Activated CD8-positive, alpha-beta memory T cell treated with anti-CD3 and anti-CD28 coated beads for 24 hours (primary cell): ENCODE data around the gene ZKSCAN1.
"Not testable (repeated sequence)": the region's sequence is repeated elsewhere in the genome, so short reads cannot be mapped to it uniquely, and the experiment has no call there.

ENCODE experiments used
- DNase-seq: peaks from one replicate; pipeline ENCODE4 v3.0.0-alpha.2; 2020

The ZKSCAN1 gene

DNA sequence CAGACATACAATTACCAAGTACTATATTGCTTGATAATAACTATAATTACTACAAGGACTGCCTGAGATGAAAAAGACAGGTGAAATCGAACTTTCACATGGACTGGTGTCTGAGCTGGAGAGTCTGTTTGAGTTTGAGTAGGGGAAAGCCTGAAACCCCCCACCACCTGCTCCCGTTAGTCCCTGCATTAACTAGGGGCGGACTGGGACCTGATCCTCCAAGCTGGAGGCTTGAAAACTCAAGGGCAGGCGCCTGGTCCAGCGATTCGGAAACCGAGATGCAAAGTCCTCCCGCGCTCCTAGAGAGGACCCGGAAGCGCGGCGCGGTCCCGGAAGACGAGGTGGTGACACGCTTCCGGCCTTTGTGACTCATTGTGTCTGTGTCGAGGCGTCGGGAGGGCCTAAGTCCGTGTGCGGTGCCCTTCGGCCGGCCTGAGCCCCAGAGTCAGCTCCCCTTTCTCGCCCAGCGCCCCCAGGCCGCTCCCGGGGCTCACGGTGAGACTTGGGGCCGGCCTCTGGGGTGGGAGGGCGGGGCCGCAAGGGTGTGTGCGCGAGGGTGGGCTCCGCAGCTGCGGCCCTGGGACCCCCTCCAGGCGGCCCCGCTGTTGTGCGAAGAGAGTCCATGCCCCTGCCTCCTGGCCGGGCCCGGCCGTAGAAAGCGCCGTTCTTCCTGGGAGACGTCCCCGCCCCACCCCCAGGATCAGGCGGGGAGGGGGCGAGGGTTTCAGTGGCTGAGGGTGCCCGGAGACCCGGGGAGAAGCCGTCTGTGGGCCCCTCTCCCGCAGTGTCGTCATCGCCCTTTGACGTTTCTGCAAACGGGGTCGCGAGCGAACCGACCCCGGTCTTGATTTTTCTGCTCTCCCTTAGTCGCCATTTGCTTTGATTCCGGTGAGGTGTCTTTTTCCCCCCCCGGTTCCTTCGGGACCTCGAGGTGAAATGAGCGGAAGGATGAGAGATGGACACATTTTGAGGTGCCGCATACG is at the start of gene ZKSCAN1:
Gene ZKSCAN1, plus strand, starts transcription at position 365 of the 983 bp plus-strand sequence. CDS start 7,911 bp downstream, outside the sequence.
- DNase-seq = peak; percentile 89

DNA sequence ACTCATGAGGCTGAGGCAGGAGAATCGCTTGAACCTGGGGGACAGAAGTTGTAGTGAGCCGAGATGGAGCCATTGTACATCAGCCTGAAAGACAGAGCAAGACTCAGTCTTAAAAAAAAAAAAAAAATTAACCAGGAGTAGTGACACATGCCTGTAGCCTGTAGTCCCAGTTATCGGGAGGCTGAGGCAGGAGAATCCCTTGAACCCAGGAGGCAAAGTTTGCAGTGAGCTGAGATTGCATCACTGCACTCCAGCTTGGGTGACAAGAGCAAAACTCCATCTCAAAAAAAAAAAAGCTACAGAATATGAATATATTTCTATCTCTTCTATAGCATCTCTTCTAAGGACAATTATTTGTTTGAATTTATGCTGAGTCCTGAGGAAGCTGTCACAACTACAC is 46.1 kb upstream of the ZKSCAN1 start:
- DNase-seq = no peak

DNA sequence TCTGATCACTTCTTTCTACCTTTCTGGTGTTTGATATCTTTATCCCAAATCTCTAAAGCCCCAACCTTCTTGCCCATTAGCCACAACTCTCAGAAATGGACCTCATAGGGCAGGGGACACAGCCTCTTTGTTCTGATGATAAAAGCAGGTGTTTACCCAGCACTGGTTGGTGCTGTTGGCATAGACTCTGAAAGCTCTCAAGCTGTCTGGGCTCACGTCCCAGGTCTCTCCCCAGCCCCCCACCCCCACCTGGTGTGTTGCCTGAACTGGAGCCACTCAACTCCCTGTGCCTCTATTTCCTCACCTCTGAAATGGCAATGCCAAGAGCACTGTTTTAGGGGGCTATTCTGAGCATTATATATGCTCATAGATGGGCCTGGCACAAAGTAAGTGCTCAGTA is 45.6 kb upstream of the ZKSCAN1 start:
- not testable (repeated sequence) for DNase-seq

DNA sequence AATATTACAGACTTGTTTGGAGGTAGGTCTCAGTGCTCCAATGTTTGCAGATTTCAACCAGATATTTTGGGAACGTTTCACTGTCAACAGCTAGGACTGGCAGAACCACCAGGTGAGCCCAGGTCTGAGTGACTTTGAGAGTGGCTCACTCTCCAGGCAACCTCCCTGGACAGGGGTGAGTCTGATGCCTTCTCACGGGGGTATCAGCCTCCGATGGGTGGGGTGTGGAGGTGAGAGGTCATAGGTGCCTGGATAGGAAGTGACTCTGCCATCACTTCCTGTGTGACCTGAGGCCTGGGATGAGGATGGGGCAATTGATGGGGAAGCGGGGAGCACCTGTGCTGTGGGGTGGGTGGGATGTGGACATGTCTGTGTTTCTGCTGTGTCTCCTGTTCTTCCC is 44.2 kb upstream of the ZKSCAN1 start:
- no peak for DNase-seq

DNA sequence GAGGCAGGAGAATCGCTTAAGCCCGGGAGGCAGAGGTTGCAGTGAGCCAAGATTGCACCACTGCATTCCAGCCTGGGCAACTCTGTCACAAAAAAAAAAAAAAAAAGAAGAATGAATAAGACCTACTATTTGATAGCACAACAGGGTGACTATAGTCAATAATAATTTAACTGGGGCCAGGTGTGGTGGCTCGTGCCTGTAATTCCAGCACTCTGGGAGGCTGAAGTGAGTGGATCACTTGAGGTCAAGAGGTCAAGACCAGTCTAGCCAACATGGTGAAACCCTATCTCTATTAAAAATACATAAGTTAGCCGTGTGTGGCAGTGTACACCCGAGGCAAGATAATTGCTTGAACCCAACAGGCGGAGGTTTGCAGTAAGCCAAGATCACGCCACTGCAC is 41.6 kb upstream of the ZKSCAN1 start:
- DNase-seq = not testable (repeated sequence)

DNA sequence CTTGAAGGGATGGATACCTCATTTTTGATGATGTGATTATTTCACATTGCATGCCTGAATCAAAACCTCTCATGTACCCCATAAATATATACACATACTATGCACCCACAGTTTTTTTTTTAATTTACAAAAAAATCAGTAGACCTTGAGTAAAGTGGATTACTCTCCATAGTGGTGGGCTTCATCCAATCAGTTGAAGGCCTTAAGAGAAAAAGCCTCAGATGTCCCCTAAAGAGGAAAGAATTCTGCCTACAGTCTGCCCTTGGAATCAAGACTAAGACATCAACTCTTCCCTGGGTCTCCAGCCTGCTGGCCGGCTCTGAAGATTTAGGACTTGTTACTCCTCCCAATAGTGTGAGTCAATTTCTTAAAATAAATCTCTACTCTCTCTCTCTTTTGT is 40.7 kb upstream of the ZKSCAN1 start:
- no peak for DNase-seq

DNA sequence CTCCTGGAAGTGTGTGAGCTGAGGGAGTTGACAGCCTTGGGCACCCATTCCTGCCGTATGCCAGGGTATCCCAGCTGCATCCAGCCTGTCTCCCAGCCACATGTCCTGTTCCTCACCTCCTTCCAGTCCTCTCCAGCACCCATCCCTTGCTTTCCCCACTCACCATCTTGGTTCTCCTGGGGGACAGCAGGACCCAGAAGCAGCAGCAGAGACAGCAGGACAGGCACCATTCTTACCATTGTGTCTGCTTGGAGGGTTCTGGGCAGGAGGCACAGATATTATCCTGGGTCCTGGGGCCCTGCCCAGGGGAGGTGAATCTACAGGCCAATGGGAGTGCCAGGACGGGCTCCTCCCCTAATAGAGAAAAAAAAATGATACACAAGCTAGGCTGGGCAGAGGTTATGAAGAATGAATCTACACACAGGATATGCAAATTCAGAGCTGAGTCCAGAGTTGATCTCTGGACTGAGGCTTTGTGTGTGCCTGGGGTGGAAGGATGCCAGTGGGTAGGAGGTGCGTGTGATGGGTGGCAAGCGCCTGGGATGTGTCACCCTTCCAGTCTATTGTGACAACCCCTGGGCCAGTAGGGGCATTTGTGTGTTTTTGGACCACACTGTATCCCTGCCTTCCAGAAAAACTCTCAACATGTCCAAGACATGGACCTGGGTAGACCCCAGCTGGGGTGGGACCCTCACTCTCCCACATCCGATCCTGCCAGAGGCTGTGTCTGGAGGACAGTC is 39.4 kb upstream of the ZKSCAN1 start, which contains the start of gene AZGP1:
Gene AZGP1, minus strand, starts transcription at position 250 of the 740 bp plus-strand sequence. Its CDS starts 11 bp downstream, at position 239.
- DNase-seq = no peak

DNA sequence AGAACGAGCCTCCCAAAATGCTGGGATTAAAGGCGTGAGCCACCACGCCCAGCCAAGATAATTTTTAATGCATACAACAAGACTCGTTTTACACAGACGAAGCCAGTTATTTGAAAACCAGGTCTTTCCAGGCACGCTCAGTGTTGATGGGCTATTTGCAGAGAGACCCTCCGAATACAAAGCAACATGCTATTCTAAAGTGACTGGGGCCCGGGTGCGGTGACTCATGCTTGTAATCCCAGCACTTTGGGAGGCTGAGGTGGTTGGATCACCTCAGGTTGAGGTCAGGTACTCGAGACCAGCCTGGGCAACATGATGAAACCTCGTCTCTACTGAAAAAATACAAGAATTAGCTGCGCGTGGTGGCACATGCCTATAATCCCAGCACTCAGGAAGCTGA is 38.8 kb upstream of the ZKSCAN1 start:
- DNase-seq = no peak

DNA sequence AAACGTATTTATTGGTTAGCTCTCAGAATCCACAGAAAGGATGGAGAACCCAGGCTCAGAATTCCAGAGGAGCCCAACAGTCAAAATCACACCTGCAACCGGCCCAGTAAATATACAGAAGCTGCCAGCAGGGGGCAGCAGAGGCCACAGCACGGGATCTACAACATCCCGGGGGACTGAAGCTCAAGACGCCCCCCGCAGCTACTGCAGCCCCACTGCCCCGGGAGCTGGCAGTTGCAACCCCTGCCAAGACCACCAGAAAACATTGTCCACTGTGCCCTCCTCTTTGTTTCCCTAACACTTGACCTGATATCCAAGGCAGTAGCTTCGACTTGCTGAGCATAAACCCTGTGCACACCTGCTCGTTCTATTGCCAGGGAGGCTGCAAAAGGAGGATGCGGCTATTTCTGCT is 35.6 kb upstream of the ZKSCAN1 start:
- DNase-seq = peak; percentile 86

DNA sequence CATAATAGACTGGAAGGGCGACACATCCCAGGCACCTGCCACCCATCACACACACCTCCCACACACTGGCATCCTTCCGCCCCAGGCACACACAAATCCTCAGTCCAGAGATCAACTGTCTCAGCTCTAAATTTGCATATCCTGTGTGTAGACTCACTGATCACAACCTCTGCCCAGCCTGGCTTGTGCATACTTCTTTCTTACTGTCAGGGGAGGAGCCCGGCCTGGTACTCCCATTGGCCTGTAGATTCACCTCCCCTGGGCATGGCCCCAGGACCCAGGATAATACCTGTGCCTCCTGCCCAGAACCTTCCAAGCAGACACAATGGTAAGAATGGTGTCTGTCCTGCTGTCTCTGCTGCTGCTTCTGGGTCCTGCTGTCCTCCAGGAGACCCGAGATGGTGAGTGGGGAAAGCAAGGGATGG is 34.9 kb upstream of the ZKSCAN1 start:
- not testable (repeated sequence) for DNase-seq

DNA sequence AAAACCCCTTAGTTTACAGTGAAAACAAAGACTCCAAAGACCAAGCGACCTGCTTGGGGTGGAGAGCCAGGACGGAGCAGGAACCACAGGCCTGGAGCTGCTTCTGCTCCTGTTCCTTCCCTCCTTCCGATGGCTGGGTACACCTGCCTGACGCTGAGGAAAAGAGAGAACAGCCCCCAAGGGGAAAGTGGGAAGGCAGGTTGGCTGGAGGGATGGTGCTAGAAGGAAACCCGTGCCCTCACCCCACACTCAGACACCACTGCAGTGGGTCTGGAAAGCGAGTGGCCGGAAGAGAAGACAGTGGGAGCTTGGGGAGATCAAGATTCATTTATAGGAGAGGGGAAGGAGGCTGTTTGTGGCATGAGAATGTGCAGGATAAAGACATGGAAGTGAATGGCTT is 34.3 kb upstream of the ZKSCAN1 start:
- DNase-seq = not testable (repeated sequence)

DNA sequence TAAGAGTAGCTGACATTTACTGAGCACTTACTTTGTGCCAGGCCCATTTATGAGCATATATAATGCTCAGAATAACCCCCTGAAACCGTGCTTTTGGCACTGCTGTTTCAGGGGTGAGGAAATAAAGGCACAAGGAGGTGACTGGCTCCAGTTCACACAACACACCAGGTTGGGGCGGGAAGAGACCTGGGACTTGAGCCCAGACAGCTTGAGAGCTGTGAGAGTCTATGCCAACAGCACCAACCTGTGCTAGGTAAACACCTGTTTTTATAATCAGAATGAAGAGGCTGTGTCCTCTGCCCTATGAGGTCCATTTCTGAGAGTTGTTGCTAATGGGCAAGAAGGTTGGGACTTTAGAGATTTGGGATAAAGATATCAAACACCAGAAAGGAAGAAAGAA is 30.8 kb upstream of the ZKSCAN1 start:
- DNase-seq = no peak

DNA sequence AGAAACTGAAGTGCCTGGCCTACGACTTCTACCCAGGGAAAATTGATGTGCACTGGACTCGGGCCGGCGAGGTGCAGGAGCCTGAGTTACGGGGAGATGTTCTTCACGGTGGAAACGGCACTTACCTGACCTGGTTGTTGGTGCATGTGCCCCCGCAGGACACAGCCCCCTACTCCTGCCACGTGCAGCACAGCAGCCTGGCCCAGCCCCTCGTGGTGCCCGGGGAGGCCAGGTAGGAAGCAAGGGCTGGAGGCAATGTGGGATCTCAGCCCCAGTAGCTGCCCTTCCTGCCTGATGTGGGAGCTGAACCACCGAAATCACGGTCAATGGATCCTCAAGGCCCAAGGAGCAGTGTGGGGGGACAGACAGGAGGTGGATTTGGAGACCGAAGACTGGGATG is 28.1 kb upstream of the ZKSCAN1 start:
- not testable (repeated sequence) for DNase-seq

DNA sequence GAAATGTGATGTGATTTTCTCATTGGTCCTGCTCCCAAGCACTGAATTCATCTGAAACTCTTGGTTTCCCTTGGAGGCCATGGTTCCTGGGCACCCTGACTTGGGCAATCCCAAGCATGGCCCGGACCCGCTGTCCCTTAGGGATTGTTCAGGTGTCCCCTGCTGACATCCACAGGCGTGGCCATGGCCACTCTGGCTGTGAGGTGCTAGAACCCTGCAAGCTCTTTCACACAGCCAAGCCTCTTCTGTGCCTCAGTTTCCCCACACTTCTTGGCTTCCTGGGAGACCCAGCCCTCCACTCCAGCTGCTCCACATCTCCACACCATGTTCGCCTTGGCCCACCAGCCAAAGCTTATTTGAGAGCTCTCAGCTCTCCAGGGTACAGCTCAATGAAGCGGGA is 27.6 kb upstream of the ZKSCAN1 start:
- DNase-seq = no peak

DNA sequence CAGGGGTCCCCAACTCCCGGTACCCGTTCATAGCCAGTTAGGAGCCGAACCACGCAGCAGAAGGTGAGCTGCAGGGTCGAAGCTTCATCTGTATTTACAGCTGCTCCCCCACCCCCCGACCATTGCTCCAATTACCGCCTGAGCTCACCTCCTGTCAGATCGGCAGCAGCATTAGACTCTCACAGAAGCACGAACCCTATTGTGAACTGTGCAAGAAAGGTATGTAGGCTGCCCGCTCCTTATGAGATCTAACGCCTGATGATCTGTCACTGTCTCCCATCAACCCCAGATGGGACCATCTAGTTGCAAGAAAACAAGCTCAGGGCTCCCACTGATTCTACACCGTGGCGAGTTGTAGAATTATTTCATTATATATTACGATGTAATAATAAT is 24.9 kb upstream of the ZKSCAN1 start:
- no peak for DNase-seq

DNA sequence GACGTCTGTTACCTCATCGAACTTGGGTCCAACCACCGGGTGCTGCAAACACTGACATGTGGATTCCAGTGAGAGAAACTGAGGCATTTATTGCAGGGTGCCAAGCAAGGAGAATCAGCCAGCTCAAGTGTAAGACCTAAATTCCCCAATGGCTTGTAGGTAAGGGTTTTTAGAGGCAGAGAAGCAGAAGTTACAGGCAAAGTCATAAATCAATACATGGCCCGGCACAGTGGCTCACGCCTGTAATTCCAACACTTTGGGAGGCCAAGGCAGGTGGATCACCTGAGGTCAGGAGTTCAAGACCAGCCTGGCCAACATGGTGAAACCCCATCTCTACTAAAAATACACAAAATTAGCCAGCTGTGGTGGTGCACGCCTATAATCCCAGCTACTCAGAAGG is 23.9 kb upstream of the ZKSCAN1 start:
- not testable (repeated sequence) for DNase-seq

DNA sequence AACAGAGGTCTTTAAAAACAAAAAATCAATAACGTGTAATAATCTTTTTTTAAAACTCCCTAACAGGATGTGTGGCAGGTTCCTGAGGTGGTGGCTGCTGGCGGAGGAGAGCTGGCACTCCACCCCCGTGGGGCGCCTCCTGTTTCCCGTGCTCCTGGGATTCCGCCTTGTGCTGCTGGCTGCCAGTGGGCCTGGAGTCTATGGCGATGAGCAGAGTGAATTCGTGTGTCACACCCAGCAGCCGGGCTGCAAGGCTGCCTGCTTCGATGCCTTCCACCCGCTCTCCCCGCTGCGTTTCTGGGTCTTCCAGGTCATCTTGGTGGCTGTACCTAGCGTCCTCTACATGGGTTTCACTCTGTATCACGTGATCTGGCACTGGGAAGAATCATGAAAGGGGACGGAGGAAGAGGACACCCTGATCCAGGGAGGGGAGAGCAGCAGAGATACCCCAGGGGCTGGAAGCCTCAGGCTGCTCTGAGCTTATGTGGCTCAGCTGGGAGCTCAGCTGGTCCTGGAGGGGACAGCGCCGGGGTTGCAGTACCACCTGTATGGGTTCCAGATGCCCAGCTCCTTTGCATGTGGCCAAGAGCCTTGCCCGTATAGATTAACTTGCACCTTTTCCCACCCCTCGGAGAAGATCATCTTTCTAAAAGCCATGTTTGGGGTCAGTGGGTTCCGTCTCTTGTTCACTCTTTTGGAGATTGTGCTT is 22.9 kb upstream of the ZKSCAN1 start:
- DNase-seq = no peak

DNA sequence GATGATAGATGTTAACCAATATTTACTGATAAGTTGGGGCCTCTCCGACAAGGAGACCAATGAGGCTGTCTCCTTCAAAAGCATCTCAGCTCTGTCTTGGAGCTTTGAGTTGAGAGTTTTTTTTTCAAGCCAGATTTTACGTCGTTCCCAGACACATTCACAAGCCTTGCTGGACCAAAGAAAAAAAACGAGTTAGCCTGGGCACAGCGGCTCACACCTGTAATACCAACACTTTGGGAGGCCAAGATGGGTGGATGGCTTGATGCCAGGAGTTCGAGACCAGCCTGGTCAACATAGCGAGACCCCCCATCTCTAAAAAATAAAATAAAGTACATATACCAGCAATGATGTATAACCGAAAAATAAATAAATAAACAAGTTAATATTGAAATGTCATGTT is 20.6 kb upstream of the ZKSCAN1 start:
- no peak for DNase-seq

DNA sequence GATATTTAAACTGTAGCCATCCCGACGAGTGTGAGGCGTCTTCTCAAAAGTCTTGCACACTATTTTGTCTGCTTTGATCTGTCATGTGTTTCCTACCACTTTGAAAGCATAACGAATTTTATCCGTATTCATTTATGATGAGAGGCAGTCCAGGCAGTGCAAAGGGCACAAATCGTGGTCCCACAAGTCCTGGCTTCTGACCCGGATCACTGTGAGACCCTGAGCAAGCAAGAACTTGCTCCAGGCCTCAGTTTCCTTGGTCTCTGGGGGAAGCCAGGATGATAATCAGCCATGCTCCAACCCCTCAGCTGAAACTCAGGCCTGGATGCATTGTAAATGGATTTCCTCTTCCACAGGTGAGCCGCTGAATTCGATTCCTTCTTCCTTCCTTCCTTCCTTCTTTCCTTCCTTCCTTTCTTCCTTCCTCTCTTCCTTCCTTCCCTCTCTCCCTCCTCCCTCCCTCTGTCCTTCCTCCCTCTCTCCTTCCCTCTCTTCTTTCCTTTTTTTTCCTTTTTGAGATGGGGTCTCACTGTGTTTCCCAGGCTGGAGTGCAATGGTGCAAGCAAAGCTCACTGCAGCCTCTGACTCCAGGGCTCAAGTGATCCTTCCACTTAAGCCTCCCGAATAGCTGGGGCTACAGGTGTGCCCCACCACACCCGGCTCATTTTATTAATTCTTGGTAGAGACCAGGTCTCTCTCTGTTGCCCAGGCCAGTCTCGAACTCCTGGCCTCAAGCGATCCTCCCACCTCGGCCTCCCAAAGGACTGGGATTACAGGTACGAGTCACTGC is 18.4 kb upstream of the ZKSCAN1 start:
- DNase-seq = no peak

DNA sequence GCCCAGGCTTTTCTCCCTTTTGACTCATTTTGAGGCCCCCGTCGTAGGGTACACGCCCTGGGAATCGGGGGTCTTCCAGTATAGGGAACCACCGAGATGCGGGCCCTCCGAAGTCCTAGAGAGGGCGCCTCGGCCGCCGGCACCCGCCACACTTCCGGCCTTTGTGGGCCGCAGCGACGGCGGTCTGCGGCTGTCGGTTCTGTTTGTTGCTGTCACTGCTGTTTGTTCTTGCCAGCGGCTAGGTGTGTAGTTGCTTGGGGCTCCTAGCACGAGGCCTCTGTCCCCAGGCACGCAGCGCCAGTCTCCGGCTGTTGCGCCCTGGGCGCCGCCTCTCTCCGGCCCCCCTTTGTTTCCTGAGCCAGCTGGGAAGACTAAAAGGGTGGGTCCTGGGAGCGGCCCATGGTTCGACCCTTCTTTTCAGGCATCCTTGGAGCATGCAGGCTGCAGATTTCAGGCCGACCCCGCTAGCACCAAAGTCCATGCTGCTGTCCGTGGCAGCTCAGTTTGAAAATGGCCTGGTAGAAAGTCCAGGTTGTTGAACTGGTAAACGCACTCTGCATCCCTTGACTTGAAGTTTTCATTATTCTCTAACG is 17.8 kb upstream of the ZKSCAN1 start:
- DNase-seq = peak; percentile 90

DNA sequence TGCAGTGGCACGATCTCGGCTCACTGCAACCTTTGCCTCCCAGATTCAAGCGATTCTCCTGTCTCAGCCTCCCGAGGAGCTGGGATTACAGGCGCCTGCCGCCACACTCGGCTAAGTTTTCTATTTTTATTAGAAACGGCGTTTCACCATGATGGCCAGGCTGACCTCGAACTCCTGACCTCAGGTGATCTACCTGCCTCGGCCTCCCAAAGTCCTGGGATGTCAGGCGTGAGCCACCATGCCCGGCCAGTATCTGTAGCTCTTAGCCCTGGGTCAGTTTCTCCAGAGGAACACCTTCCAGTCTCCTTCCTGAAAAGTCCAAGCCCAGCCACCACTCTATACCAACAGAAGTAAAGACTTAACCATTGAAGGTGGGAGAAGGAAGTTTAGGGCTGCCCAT is 15.2 kb upstream of the ZKSCAN1 start:
- no peak for DNase-seq
